ENCODE measurements around the gene TMA16.

TMA16 gene

DNA sequence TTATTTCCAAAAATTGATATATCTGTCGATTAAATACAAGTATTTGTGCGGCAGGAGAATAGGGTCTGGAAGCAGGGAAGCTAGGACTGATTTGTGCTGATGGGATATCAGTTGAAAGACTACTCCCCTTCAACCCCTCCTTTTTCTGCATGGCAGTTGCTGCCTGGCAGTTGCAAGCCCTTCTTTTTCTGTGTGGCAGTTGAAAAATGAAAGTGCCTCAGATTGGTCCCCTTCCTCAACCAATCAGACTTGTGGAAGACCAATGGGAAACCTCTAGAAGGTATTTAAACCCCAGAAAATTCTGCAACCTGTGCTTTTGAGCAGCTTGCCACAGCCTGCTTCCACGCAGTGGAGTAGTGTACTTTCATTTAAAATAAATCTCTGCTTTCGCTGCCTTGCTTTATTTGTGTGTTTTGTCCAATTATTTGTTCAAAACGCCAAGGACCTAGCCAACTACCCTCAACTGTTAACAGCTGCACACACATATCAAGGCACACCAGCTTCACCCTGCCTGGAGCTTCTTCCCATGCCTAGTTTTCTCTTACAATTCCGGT lies 1.5 kb upstream of the TMA16 start:
- H4K8ac ChIP-seq (ENCODE audit: low read depth, low read length): no peak overlapping the region
- WGBS (ENCODE audit: extremely low coverage, insufficient coverage, low lambda C conversion rate): no CpG with 5 or more reads among the region's 6 CpGs
- peaks cover 2% of the 10 kb centered on the region for H3K79me1 ChIP-seq (ENCODE audit: low read length)

DNA sequence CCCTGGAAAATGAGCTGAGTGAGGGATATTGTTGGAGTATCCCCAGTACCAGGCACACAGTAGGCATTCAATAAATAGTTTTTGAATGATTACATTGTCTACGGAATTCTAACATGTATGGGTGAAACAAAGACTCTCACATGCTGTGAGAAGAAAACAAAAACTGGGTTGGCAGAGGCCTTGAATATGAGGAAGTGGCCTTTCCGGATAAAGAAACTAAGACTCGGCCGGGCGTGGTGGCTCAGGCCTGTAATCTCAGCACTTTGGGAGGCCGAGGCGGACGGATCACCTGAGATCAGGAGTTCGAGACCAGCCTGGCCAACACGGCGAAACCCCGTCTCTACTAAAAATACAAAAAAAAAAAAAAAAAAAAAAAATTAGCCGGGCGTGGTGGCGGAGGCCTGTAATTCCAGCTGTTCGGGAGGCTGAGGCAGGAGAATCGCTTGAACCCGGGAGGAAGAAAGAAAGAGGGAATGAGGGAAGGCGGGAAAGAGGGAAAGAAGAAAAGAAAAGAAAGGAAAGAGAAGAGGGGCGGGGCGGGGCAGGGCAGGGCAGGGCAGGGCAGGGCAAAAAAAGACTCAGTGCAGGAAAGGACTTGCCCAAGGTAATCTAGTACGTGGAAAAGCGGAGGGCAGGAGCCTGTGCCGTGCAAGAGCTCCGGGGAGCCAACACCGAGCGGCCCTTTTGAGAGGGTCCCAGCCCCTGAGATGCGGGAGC lies 689 bp upstream of the TMA16 start:
- peaks cover 2% of the 10 kb centered on the region for H3K79me1 ChIP-seq (ENCODE audit: low read length)
- peak overlapping the region; percentile 73 for H3K4ac ChIP-seq (ENCODE audit: low read depth, low read length)
- no peak overlapping the region for H2BK15ac ChIP-seq (replicated peaks; ENCODE audit: low read depth)
- H3K27me3 ChIP-seq (ENCODE audit: insufficient read depth, low read length, poor library complexity): no peaks in the 10 kb centered on the region
- H2BK5ac ChIP-seq (ENCODE audit: low read length): peak overlapping the region; percentile 33
- no peak overlapping the region for H4K8ac ChIP-seq (ENCODE audit: low read depth, low read length)
- peaks cover 29% of the 10 kb centered on the region for H3K79me2 ChIP-seq (ENCODE audit: control insufficient read depth, insufficient read depth, low read length)
- no peak overlapping the region for H3K18ac ChIP-seq (ENCODE audit: low read length)
- no peak for DNase-seq
- WGBS (ENCODE audit: extremely low coverage, insufficient coverage, low lambda C conversion rate): no CpG with 5 or more reads among the region's 28 CpGs
- no peaks in the 10 kb centered on the region for H3K4me1 ChIP-seq (ENCODE audit: control insufficient read depth, low read depth, low read length)
- H3K27ac ChIP-seq (ENCODE audit: low read depth, low read length): peak overlapping the region; percentile 83
- no peak overlapping the region for H2AK5ac ChIP-seq (ENCODE audit: low read length)
- H3K4me2 ChIP-seq (ENCODE audit: low read length): peak overlapping the region; percentile 38
- H3K56ac ChIP-seq (ENCODE audit: low read length): peak overlapping the region; percentile 96
- H2BK120ac ChIP-seq (ENCODE audit: low read depth, low read length): no peak overlapping the region
- H3K4me3 ChIP-seq (ENCODE audit: low read length): peak overlapping the region; percentile 94
- H3K9ac ChIP-seq (ENCODE audit: low read length): peak overlapping the region; percentile 97
- no peaks in the 10 kb centered on the region for H3K36me3 ChIP-seq (ENCODE audit: control insufficient read depth, insufficient read depth, low read length)
- H4K5ac ChIP-seq (ENCODE audit: low read length): no peak overlapping the region
- H3K23ac ChIP-seq (ENCODE audit: low read length): peak overlapping the region; percentile 70

More for the DNA sequence above, 1.5 kb upstream of the TMA16 start:
- Histone ChIP-seq H3K36me3 (ENCODE audit: control insufficient read depth, insufficient read depth, low read length) (no peaks in the 10 kb centered on the region), H2BK5ac (ENCODE audit: low read length) (no peak overlapping the region), H3K9ac (ENCODE audit: low read length) (no peak overlapping the region), H2BK120ac (ENCODE audit: low read depth, low read length) (no peak overlapping the region), H3K4me3 (ENCODE audit: low read length) (no peak overlapping the region), H2BK15ac (replicated peaks; ENCODE audit: low read depth) (no peak overlapping the region), H3K4ac (ENCODE audit: low read depth, low read length) (no peak overlapping the region), H3K79me2 (ENCODE audit: control insufficient read depth, insufficient read depth, low read length) (peaks cover 26% of the 10 kb centered on the region), H3K4me1 (ENCODE audit: control insufficient read depth, low read depth, low read length) (no peaks in the 10 kb centered on the region), H4K5ac (ENCODE audit: low read length) (no peak overlapping the region), H3K27me3 (ENCODE audit: insufficient read depth, low read length, poor library complexity) (no peaks in the 10 kb centered on the region), H3K27ac (ENCODE audit: low read depth, low read length) (no peak overlapping the region), H3K56ac (ENCODE audit: low read length) (no peak overlapping the region), H2AK5ac (ENCODE audit: low read length) (no peak overlapping the region), H3K4me2 (ENCODE audit: low read length) (no peak overlapping the region), H3K18ac (ENCODE audit: low read length) (no peak overlapping the region), H3K23ac (ENCODE audit: low read length) (no peak overlapping the region)
- peak; percentile 35 for DNase-seq

- H3K27ac ChIP-seq (ENCODE audit: low read depth, low read length): no peak overlapping the region
Observed at GRCh38 chr4:163495900-163496299, 1.4 kb downstream of the TMA16 start.

GRCh38 chr4:163500586-163500985 lies 6.1 kb downstream of the TMA16 start:
- no peak overlapping the region for H2BK5ac ChIP-seq (ENCODE audit: low read length)
- no peak overlapping the region for H2BK120ac ChIP-seq (ENCODE audit: low read depth, low read length)
- no peak overlapping the region for H3K27ac ChIP-seq (ENCODE audit: low read depth, low read length)
- peaks cover 71% of the 10 kb centered on the region for H3K79me2 ChIP-seq (ENCODE audit: control insufficient read depth, insufficient read depth, low read length)
- no peak overlapping the region for H3K9ac ChIP-seq (ENCODE audit: low read length)
- H2AK5ac ChIP-seq (ENCODE audit: low read length): no peak overlapping the region
- no peaks in the 10 kb centered on the region for H3K36me3 ChIP-seq (ENCODE audit: control insufficient read depth, insufficient read depth, low read length)
- no peak for DNase-seq
- no peak overlapping the region for H2BK15ac ChIP-seq (replicated peaks; ENCODE audit: low read depth)
- H3K4ac ChIP-seq (ENCODE audit: low read depth, low read length): no peak overlapping the region
- no peak overlapping the region for H3K18ac ChIP-seq (ENCODE audit: low read length)
- H3K4me1 ChIP-seq (ENCODE audit: control insufficient read depth, low read depth, low read length): no peaks in the 10 kb centered on the region
- no peak overlapping the region for H3K56ac ChIP-seq (ENCODE audit: low read length)
- WGBS (ENCODE audit: extremely low coverage, insufficient coverage, low lambda C conversion rate): no CpG with 5 or more reads among the region's 1 CpG
- no peaks in the 10 kb centered on the region for H3K27me3 ChIP-seq (ENCODE audit: insufficient read depth, low read length, poor library complexity)
- H4K8ac ChIP-seq (ENCODE audit: low read depth, low read length): no peak overlapping the region
- H3K4me3 ChIP-seq (ENCODE audit: low read length): no peak overlapping the region
- no peak overlapping the region for H3K4me2 ChIP-seq (ENCODE audit: low read length)
- no peak overlapping the region for H3K23ac ChIP-seq (ENCODE audit: low read length)
- no peak overlapping the region for H4K5ac ChIP-seq (ENCODE audit: low read length)
- H3K79me1 ChIP-seq (ENCODE audit: low read length): peaks cover 6% of the 10 kb centered on the region

More at GRCh38 chr4:163495900-163496299, 1.4 kb downstream of the TMA16 start:
- Histone ChIP-seq H3K4me1 (ENCODE audit: control insufficient read depth, low read depth, low read length) (no peaks in the 10 kb centered on the region), H3K56ac (ENCODE audit: low read length) (no peak overlapping the region), H3K79me2 (ENCODE audit: control insufficient read depth, insufficient read depth, low read length) (peaks cover 40% of the 10 kb centered on the region), H3K18ac (ENCODE audit: low read length) (no peak overlapping the region), H3K36me3 (ENCODE audit: control insufficient read depth, insufficient read depth, low read length) (no peaks in the 10 kb centered on the region), H2AK5ac (ENCODE audit: low read length) (no peak overlapping the region), H4K5ac (ENCODE audit: low read length) (no peak overlapping the region), H3K27me3 (ENCODE audit: insufficient read depth, low read length, poor library complexity) (no peaks in the 10 kb centered on the region), H2BK15ac (replicated peaks; ENCODE audit: low read depth) (no peak overlapping the region), H3K23ac (ENCODE audit: low read length) (no peak overlapping the region), H2BK5ac (ENCODE audit: low read length) (no peak overlapping the region), H3K4ac (ENCODE audit: low read depth, low read length) (no peak overlapping the region), H3K4me2 (ENCODE audit: low read length) (peak overlapping the region; percentile 14), H3K4me3 (ENCODE audit: low read length) (peak overlapping the region; percentile 12), H3K9ac (ENCODE audit: low read length) (peak overlapping the region; percentile 62), H2BK120ac (ENCODE audit: low read depth, low read length) (no peak overlapping the region), H4K8ac (ENCODE audit: low read depth, low read length) (no peak overlapping the region), H3K79me1 (ENCODE audit: low read length) (peaks cover 2% of the 10 kb centered on the region)
- DNase-seq: no peak
- no CpG with 5 or more reads among the region's 1 CpG for WGBS (ENCODE audit: extremely low coverage, insufficient coverage, low lambda C conversion rate)

- DNase-seq: no peak
- no peak overlapping the region for H4K8ac ChIP-seq (ENCODE audit: low read depth, low read length)
- H3K79me1 ChIP-seq (ENCODE audit: low read length): peaks cover 10% of the 10 kb centered on the region
- H3K79me2 ChIP-seq (ENCODE audit: control insufficient read depth, insufficient read depth, low read length): peaks cover 60% of the 10 kb centered on the region
- no peak overlapping the region for H2AK5ac ChIP-seq (ENCODE audit: low read length)
- no peak overlapping the region for H2BK5ac ChIP-seq (ENCODE audit: low read length)
- no peak overlapping the region for H3K27ac ChIP-seq (ENCODE audit: low read depth, low read length)
- no peaks in the 10 kb centered on the region for H3K36me3 ChIP-seq (ENCODE audit: control insufficient read depth, insufficient read depth, low read length)
- H3K56ac ChIP-seq (ENCODE audit: low read length): no peak overlapping the region
- 100% methylated on average over 2 of the region's 3 CpGs for WGBS (ENCODE audit: extremely low coverage, insufficient coverage, low lambda C conversion rate)
- no peak overlapping the region for H3K4ac ChIP-seq (ENCODE audit: low read depth, low read length)
- no peak overlapping the region for H3K18ac ChIP-seq (ENCODE audit: low read length)
- H3K23ac ChIP-seq (ENCODE audit: low read length): no peak overlapping the region
- H4K5ac ChIP-seq (ENCODE audit: low read length): no peak overlapping the region
- H3K4me3 ChIP-seq (ENCODE audit: low read length): no peak overlapping the region
- H3K9ac ChIP-seq (ENCODE audit: low read length): no peak overlapping the region
- H3K4me1 ChIP-seq (ENCODE audit: control insufficient read depth, low read depth, low read length): no peaks in the 10 kb centered on the region
- no peaks in the 10 kb centered on the region for H3K27me3 ChIP-seq (ENCODE audit: insufficient read depth, low read length, poor library complexity)
- H3K4me2 ChIP-seq (ENCODE audit: low read length): no peak overlapping the region
- H2BK15ac ChIP-seq (replicated peaks; ENCODE audit: low read depth): no peak overlapping the region
- no peak overlapping the region for H2BK120ac ChIP-seq (ENCODE audit: low read depth, low read length)
Observed at GRCh38 chr4:163505374-163505773, 10.9 kb downstream of the TMA16 start.

All from mesendoderm (in vitro differentiated cells).